Ovary (tissue), 3 donors: ENCODE data around the gene EFNA1.

Experiments
- EP300 ChIP-seq: sonication (generic); formaldehyde crosslinking; IDR thresholded peaks from one replicate; pipeline ENCODE4 v1.6.1; 2017; ENCODE audit warnings: antibody characterized with exemption
- POLR2A ChIP-seq: fragments of 450-650 bp; IDR thresholded peaks from one replicate; pipeline ENCODE4 v1.6.1; 2017; ENCODE audit warnings: antibody characterized with exemption, mild to moderate bottlenecking, moderate library complexity
- TF ChIP-seq, protein P1 (sequence below), 3 donors: fragments of 450-650 bp in 2 of 3; fragments of 200-600 bp in 1 of 3; IDR thresholded peaks; one replicate each; pipeline versions ENCODE4 v1.5.1 to v1.8.0; 2016 to 2022; ENCODE audit warnings: antibody characterized with exemption in 3 of 3, mild to moderate bottlenecking in 1 of 3
- donor health status: DM: no; HTN: no; CAD: no.

DNA sequence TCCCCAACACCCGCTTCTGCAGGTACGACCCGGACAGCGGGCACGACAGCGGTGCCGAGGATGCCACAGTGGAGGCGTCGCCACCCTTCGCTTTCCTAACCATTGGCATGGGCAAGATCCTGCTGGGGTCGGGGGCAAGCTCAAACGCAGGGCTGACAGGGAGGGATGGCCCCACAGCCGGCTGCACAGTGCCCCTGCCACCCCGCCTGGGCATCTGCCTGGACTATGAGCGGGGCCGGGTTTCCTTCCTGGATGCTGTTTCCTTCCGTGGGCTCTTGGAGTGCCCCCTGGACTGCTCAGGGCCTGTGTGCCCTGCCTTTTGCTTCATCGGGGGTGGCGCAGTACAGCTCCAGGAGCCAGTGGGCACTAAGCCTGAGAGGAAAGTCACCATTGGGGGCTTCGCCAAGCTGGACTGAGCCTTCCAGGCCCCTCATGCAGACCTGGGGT lies 56.1 kb downstream of the EFNA1 start:
- TF ChIP-seq, protein P1, sequence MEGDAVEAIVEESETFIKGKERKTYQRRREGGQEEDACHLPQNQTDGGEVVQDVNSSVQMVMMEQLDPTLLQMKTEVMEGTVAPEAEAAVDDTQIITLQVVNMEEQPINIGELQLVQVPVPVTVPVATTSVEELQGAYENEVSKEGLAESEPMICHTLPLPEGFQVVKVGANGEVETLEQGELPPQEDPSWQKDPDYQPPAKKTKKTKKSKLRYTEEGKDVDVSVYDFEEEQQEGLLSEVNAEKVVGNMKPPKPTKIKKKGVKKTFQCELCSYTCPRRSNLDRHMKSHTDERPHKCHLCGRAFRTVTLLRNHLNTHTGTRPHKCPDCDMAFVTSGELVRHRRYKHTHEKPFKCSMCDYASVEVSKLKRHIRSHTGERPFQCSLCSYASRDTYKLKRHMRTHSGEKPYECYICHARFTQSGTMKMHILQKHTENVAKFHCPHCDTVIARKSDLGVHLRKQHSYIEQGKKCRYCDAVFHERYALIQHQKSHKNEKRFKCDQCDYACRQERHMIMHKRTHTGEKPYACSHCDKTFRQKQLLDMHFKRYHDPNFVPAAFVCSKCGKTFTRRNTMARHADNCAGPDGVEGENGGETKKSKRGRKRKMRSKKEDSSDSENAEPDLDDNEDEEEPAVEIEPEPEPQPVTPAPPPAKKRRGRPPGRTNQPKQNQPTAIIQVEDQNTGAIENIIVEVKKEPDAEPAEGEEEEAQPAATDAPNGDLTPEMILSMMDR (IDR thresholded peaks at IDR 0.05), result no peak
- TF ChIP-seq EP300, result no peak
- TF ChIP-seq POLR2A, result no peak
